DND-41 (cell line): ENCODE data around the gene TCEAL9.

Source experiments
- CTCF ChIP-seq: IDR thresholded peaks from 2 replicates; pipeline ENCODE4 v1.5.1; 2012; ENCODE audit warnings: borderline replicate concordance, low read length, moderate library complexity, mild to moderate bottlenecking; ENCODE audit not compliant: poor library complexity, severe bottlenecking; ENCODE audit errors: extremely low read depth
- EZH2 ChIP-seq: IDR thresholded peaks from 3 replicates; pipeline ENCODE4 v1.6.1; 2012; ENCODE audit warnings: borderline replicate concordance, low read depth, mild to moderate bottlenecking, moderate library complexity, low read length, inconsistent platforms; ENCODE audit not compliant: severe bottlenecking

GRCh38 chrX:103396660-103397059, 40.4 kb downstream of the TCEAL9 start:
- TF ChIP-seq CTCF (no peak), EZH2 (no peak)
